GM10266 (cell line): ENCODE results near the gene FAM149B1.

Experiments
- DNase-seq: peaks from one replicate; pipeline ENCODE4 v3.0.0; 2012; ENCODE audit errors: extremely low spot score
- TF ChIP-seq, protein P1 (sequence below): IDR thresholded peaks from 2 replicates; pipeline ENCODE4 v1.5.1; 2012; ENCODE audit warnings: mild to moderate bottlenecking, low read depth; ENCODE audit not compliant: control insufficient read depth, insufficient read depth; ENCODE audit errors: missing control alignments

FAM149B1 gene

DNA sequence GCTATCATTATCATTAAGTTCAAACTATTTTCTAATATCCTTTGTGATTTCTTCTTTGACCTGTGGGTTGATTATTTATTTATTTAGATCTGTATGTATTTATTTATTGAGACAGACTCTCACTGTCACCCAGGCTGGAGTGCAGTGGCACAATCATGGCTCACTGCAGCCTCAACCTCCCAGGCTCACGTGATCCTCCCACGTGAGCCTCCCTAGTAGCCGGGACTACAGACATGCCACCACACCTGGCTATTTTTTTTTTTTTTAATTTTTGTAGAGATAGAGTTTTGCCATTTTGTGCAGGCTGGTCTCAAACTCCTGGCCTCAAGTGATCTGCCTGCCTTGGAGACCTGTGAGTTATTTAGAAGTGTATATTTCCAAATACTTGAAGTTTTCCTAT is 113.2 kb downstream of the FAM149B1 start:
- TF ChIP-seq, protein P1, sequence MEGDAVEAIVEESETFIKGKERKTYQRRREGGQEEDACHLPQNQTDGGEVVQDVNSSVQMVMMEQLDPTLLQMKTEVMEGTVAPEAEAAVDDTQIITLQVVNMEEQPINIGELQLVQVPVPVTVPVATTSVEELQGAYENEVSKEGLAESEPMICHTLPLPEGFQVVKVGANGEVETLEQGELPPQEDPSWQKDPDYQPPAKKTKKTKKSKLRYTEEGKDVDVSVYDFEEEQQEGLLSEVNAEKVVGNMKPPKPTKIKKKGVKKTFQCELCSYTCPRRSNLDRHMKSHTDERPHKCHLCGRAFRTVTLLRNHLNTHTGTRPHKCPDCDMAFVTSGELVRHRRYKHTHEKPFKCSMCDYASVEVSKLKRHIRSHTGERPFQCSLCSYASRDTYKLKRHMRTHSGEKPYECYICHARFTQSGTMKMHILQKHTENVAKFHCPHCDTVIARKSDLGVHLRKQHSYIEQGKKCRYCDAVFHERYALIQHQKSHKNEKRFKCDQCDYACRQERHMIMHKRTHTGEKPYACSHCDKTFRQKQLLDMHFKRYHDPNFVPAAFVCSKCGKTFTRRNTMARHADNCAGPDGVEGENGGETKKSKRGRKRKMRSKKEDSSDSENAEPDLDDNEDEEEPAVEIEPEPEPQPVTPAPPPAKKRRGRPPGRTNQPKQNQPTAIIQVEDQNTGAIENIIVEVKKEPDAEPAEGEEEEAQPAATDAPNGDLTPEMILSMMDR: no peak
- no peak for DNase-seq

DNA sequence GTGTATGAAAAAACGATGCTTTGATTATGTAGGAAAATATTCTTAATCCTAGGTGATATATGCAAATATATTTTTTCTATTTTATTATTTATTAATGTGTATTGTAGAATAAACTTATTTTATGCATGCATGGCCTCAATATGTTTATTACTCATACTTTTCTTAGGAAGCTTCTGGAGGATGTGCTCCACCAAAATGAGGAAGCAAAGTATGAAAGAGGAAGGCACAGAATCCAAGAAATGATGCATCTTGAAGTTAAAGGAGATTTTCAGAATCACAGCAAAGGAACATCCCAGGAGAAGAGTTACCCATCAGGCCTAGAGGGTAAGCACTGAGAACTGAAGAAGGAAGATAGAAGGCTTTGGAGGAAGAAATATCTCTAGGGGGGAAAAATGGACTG is 119.5 kb downstream of the FAM149B1 start:
- TF ChIP-seq, protein P1: no peak
- DNase-seq: no peak

DNA sequence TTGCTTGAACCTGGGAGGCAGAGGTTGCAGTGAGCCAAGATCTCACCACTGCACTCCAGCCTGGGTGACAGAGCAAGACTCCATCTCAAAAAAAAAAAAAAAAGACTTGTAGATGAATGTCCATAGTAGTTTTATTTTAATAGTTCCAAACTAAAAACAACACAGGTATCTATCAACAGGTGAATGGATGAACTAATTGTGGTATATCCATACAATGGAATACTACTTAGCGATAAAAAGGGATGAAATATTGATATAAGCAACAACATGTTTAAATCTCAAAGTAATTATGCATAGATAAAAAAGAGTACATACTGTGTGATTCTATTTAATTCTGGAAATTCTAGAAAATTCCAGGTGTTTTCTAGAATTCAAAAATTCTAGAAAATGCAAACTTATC is 122.0 kb downstream of the FAM149B1 start:
- TF ChIP-seq, protein P1: no peak
- DNase-seq: no peak

DNA sequence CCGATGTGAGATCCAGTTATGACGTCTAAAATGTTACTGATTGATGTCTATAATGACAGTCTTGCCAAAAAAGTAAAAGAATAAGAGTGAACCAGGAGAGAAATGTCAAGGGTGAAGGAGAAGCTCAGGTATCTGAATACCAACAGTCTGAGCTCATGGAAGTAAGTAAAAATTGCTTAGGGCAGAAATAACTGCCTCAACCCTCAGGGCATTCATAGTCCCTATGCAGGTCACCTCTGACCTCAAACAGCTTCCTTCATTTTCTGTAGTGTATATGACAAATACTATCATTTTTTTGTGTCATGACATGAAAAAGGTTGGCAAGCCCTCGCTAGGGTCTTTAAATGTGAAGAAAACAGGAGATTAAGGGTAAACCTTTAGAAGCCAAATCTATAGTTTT is 125.5 kb downstream of the FAM149B1 start:
- TF ChIP-seq, protein P1: no peak
- no peak for DNase-seq
